H1 (cell line): ENCODE data around the gene UVSSA. TPM values are rescaled to one million over a fixed set of nuclear protein-coding genes. Genes with fewer than 3 reads are reported as not detected.

Source experiments
- CHD7 ChIP-seq: fragments of 300-600 bp; sonication (generic); IDR thresholded peaks from 2 replicates; pipeline ENCODE4 v1.7.1; 2012; ENCODE audit warnings: low read length, moderate library complexity, mild to moderate bottlenecking, inconsistent platforms; ENCODE audit not compliant: insufficient replicate concordance
- CTBP2 ChIP-seq: IDR thresholded peaks from 2 replicates; pipeline ENCODE4 v1.7.0; 2011; ENCODE audit warnings: borderline replicate concordance, mild to moderate bottlenecking, moderate library complexity, mixed read lengths, low read length; ENCODE audit not compliant: insufficient read depth, insufficient read length
- GABPA ChIP-seq: IDR thresholded peaks from 2 replicates; pipeline ENCODE4 v1.6.1; 2011; ENCODE audit warnings: mild to moderate bottlenecking, low read length, moderate library complexity, borderline replicate concordance; ENCODE audit not compliant: insufficient read depth
- HDAC6 ChIP-seq: IDR thresholded peaks from one replicate; pipeline ENCODE4 v1.7.1; 2012; ENCODE audit warnings: low read depth, mild to moderate bottlenecking, inconsistent platforms, low read length, moderate library complexity
- JUN ChIP-seq: IDR thresholded peaks from 2 replicates; pipeline ENCODE4 v1.6.1; 2011; ENCODE audit warnings: low read depth, mild to moderate bottlenecking, improper control_type of control experiment, low read length
- NANOG ChIP-seq: IDR thresholded peaks from 2 replicates; pipeline ENCODE4 v1.6.1; 2011; ENCODE audit warnings: low read length, low read depth, mild to moderate bottlenecking, inconsistent platforms; ENCODE audit not compliant: insufficient read depth, poor library complexity, severe bottlenecking
- RNF2 ChIP-seq: fragments of 200-900, 300-1000 bp; sonication (generic); IDR thresholded peaks from 2 replicates; pipeline ENCODE4 v1.7.1; 2016; ENCODE audit warnings: borderline replicate concordance, low read depth, mild to moderate bottlenecking, antibody characterized with exemption, low read length; ENCODE audit not compliant: poor library complexity, severe bottlenecking; ENCODE audit errors: missing control alignments
- SP4 ChIP-seq: IDR thresholded peaks from 2 replicates; pipeline ENCODE4 v1.6.1; 2012; ENCODE audit warnings: low read length, inconsistent platforms
- SRF ChIP-seq: IDR thresholded peaks from 2 replicates; pipeline ENCODE4 v1.6.1; 2011; ENCODE audit warnings: mild to moderate bottlenecking, low read depth, low read length, moderate library complexity
- TCF12 ChIP-seq: IDR thresholded peaks from 2 replicates; pipeline ENCODE4 v1.6.1; 2011; ENCODE audit warnings: low read depth, mild to moderate bottlenecking, low read length
- polyA plus RNA-seq, 7 experiments: library from polyadenylated mRNA; depleted of rRNA in 3 of 7; stranded (reverse) in 5 of 7; unstranded in 2 of 7; fragments of >200 nt in 5 of 7; fragments of 200-250 nt in 2 of 7; gene quantifications; 1 replicate in 5 of 7; 2 replicates in 1 of 7; 4 replicates in 1 of 7; pipeline versions ENCODE4 v1.2.1 to v1.2.3, GENCODE V29; 2011 to 2013; ENCODE audit warnings: missing spikeins in 2 of 7, mixed read lengths in 2 of 7
- total RNA-seq: library from RNA; stranded (reverse); fragmentation: NEBNext Ultra II Directional; extraction: Animal tissue kit (Norgen Biotek cat#: 25700); gene quantifications from 2 replicates; pipeline ENCODE4 v1.2.1, GENCODE V29; 2021

Gene UVSSA
- total and polyA plus RNA-seq, 2 of the 8 experiments (the other 6 are each of a cell fraction or from before 2014, with no cell fraction given): 14.5 to 19.4 TPM

DNA sequence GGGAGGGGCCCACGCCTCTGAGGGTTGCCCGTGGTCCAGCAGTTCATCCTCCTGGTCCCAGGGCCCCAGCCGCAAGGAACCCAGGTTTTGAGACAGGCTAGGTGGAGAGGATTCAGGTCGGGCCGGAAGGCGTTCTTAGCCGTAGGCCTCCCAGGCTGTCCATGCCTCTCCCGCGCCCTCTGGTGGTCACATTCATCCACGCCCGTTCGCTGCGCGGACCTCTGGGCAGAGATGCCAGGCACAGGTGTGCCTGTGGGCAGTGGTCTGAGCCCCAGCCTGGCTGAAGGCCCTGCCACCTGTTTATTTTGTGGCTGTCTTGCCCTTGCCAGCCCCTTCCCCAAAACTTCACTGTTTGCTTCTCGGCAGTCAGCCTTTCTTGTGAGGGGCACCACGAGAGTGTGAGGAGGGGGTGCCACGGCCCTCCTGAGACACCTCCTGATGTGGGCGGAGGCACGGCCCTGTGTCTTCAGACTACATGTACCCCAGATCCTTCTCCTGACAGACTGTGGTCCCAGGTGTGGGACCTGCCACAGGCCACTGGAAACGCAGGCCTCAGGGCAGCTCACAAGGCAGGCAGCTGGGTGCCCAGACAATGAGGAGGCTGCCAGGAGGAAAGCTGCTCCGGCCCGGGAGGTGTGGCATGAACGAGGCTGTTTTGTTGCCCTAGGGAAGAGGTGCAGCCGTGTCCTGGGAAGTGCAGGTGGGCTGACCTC is 5.0 kb downstream of the UVSSA start (continued):
- TF ChIP-seq JUN: no peak
- no peak for TF ChIP-seq RNF2
- no peak for TF ChIP-seq SP4
- TF ChIP-seq NANOG: no peak
- no peak for TF ChIP-seq SRF
- no peak for TF ChIP-seq HDAC6
- TF ChIP-seq GABPA: peak; percentile 89
- no peak for TF ChIP-seq TCF12
- TF ChIP-seq CTBP2: no peak
- no peak for TF ChIP-seq CHD7
